Ishikawa (cell line): ENCODE data around the gene CLTC.

ENCODE experiments used
- CEBPB ChIP-seq: IDR thresholded peaks from 2 replicates; pipeline ENCODE4 v1.6.1; 2012
- CREB1 ChIP-seq: IDR thresholded peaks from 2 replicates; pipeline ENCODE4 v1.6.1; 2012; ENCODE audit warnings: low read depth
- EGR1 ChIP-seq: IDR thresholded peaks from 2 replicates; pipeline ENCODE4 v1.6.1; 2012
- EP300 ChIP-seq: IDR thresholded peaks from 2 replicates; pipeline ENCODE4 v1.6.1; 2012; ENCODE audit warnings: borderline replicate concordance
- FOXM1 ChIP-seq: IDR thresholded peaks from 2 replicates; pipeline ENCODE4 v1.6.1; 2012; ENCODE audit warnings: low read depth, borderline replicate concordance
- MAX ChIP-seq: IDR thresholded peaks from 2 replicates; pipeline ENCODE4 v1.6.1; 2012
- NFIC ChIP-seq: IDR thresholded peaks from 2 replicates; pipeline ENCODE4 v1.6.1; 2012
- RAD21 ChIP-seq: IDR thresholded peaks from 2 replicates; pipeline ENCODE4 v1.6.1; 2012; ENCODE audit warnings: low read depth
- TAF1 ChIP-seq: IDR thresholded peaks from 2 replicates; pipeline ENCODE4 v1.6.1; 2012; ENCODE audit warnings: low read depth, mild to moderate bottlenecking
- TCF12 ChIP-seq: IDR thresholded peaks from 2 replicates; pipeline ENCODE4 v1.6.1; 2012; ENCODE audit warnings: low read depth
- TEAD4 ChIP-seq: IDR thresholded peaks from 2 replicates; pipeline ENCODE4 v1.6.1; 2012
- YY1 ChIP-seq: IDR thresholded peaks from 2 replicates; pipeline ENCODE4 v1.6.1; 2012; ENCODE audit warnings: low read depth
- TF ChIP-seq, protein P1 (sequence below): IDR thresholded peaks from 2 replicates; pipeline ENCODE4 v1.6.1; 2012; ENCODE audit warnings: low read depth, mild to moderate bottlenecking
- TF ChIP-seq, protein P2 (sequence below): IDR thresholded peaks from 2 replicates; pipeline ENCODE4 v1.6.1; 2012

DNA sequence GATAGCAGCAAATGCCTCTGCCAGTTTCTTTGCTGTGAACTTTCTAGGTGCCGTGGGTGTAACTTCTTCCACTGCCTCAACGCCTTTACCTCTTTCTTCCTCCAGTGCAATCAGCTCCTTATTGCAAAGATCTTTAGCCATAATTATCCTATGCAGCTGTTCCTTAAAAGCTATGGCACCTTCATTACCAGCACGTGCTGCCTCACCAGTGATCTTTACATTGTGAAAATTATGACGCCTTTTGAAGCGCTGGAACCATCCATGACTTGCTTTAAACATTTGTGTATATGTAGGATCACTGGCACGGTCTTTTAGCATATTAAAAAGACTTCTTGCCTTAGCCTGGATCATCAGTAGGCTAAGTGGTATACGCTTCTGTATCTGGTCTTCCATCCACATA, 79.5 kb downstream of the CLTC start:
- no peak for TF ChIP-seq EP300
- TF ChIP-seq FOXM1 = no peak
- no peak for TF ChIP-seq RAD21
- TF ChIP-seq CREB1 = no peak
- TF ChIP-seq TAF1 = no peak
- TF ChIP-seq, protein P1, sequence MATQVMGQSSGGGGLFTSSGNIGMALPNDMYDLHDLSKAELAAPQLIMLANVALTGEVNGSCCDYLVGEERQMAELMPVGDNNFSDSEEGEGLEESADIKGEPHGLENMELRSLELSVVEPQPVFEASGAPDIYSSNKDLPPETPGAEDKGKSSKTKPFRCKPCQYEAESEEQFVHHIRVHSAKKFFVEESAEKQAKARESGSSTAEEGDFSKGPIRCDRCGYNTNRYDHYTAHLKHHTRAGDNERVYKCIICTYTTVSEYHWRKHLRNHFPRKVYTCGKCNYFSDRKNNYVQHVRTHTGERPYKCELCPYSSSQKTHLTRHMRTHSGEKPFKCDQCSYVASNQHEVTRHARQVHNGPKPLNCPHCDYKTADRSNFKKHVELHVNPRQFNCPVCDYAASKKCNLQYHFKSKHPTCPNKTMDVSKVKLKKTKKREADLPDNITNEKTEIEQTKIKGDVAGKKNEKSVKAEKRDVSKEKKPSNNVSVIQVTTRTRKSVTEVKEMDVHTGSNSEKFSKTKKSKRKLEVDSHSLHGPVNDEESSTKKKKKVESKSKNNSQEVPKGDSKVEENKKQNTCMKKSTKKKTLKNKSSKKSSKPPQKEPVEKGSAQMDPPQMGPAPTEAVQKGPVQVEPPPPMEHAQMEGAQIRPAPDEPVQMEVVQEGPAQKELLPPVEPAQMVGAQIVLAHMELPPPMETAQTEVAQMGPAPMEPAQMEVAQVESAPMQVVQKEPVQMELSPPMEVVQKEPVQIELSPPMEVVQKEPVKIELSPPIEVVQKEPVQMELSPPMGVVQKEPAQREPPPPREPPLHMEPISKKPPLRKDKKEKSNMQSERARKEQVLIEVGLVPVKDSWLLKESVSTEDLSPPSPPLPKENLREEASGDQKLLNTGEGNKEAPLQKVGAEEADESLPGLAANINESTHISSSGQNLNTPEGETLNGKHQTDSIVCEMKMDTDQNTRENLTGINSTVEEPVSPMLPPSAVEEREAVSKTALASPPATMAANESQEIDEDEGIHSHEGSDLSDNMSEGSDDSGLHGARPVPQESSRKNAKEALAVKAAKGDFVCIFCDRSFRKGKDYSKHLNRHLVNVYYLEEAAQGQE = no peak
- TF ChIP-seq MAX = no peak
- no peak for TF ChIP-seq CEBPB
- TF ChIP-seq YY1 = no peak
- TF ChIP-seq TEAD4 = no peak
- TF ChIP-seq EGR1 = no peak
- no peak for TF ChIP-seq TCF12
- TF ChIP-seq, protein P2, sequence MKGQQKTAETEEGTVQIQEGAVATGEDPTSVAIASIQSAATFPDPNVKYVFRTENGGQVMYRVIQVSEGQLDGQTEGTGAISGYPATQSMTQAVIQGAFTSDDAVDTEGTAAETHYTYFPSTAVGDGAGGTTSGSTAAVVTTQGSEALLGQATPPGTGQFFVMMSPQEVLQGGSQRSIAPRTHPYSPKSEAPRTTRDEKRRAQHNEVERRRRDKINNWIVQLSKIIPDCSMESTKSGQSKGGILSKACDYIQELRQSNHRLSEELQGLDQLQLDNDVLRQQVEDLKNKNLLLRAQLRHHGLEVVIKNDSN = no peak
- TF ChIP-seq NFIC = no peak
